B cell (primary cell): Measurements from ENCODE around the gene FN3K.

Experiments used
- CTCF ChIP-seq: fragments of 200-600 bp; IDR thresholded peaks from one replicate; pipeline ENCODE4 v1.8.0; 2022; ENCODE audit warnings: antibody characterized with exemption, mild to moderate bottlenecking
- EZH2 ChIP-seq: IDR thresholded peaks from 2 replicates; pipeline ENCODE4 v1.6.1; 2012; ENCODE audit warnings: borderline replicate concordance, low read depth, mild to moderate bottlenecking, moderate library complexity, low read length; ENCODE audit not compliant: insufficient read depth, poor library complexity, severe bottlenecking

DNA sequence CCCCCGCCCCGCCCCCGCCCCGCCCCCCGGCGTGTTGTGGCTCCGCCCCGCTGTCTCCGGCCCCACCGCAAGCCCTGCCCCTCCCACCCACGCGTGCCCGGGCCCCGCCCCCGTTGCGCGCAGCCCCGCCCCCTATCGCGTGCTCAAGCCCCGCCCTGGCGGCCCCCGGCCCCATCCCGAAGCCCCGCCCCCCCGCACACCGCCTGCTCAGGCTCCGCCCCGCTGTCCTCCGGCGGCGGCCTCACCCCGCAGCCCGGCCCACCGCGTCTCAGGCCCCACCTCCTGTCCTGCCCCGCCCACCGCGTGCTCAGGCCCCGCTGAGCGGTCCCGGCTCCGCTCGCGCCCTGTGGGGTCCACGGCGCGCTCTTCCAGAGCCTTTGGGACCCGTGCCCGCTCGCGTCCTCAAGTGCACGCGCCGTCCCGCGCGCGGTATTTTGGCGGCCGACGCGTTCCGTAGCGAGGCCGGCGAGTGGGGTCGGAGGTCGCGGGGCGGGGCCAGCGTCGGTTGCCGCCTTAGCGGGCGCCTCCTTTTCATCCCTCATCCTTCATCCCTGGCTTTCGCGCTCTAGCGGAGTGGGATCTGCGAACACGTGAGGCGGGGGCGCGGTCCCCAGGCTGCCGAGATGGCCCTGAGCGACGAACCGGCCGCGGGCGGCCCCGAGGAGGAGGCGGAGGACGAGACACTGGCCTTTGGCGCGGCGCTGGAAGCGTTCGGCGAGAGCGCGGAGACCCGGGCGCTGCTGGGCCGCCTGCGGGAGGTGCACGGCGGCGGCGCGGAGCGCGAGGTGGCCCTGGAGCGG, 16.4 kb downstream of the FN3K start, which contains the start of gene TBCD:
- TF ChIP-seq CTCF (no peak), EZH2 (no peak)
